GM12874 (cell line): Measurements from ENCODE around the gene MUC6.

Experiments
- TF ChIP-seq, protein P1 (sequence below): IDR thresholded peaks from 2 replicates; pipeline ENCODE4 v1.5.1; 2011; ENCODE audit warnings: low read depth, mild to moderate bottlenecking, control low read depth, low read length, moderate library complexity; ENCODE audit not compliant: insufficient read depth

Gene MUC6

DNA sequence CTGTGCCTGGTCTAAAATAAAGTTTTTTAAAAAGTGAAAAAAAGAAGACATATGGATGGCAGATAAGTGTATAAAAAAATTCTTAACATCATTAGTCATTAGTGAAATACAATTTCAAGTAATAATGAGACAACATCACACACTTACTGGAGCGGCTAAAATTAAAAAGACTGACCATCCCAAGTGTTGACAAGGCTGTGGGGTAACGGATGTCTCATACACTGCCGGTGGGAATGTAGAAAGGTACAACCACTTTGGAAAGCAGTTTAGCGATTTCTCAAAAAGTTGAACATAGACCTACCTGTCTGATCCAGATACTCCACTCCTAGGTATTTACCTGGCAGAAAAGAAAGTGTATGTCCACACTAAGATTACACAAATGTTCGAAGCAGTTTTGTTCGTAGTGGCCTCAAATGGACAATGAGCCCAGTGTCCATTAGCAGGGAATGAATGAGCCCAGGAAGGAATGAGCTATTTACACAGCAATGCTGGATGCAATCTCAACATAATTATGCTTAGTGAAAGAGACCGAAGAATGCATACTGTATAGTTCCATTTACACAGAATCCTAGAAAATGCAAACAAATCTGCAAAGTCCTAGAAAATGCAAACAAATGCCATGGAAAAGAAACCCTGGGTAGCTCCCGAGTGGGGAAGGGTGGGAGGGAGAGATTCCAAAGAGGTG lies 31.4 kb upstream of the MUC6 start:
- TF ChIP-seq, protein P1, sequence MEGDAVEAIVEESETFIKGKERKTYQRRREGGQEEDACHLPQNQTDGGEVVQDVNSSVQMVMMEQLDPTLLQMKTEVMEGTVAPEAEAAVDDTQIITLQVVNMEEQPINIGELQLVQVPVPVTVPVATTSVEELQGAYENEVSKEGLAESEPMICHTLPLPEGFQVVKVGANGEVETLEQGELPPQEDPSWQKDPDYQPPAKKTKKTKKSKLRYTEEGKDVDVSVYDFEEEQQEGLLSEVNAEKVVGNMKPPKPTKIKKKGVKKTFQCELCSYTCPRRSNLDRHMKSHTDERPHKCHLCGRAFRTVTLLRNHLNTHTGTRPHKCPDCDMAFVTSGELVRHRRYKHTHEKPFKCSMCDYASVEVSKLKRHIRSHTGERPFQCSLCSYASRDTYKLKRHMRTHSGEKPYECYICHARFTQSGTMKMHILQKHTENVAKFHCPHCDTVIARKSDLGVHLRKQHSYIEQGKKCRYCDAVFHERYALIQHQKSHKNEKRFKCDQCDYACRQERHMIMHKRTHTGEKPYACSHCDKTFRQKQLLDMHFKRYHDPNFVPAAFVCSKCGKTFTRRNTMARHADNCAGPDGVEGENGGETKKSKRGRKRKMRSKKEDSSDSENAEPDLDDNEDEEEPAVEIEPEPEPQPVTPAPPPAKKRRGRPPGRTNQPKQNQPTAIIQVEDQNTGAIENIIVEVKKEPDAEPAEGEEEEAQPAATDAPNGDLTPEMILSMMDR = no peak

GRCh38 chr11:1064167-1064566 lies 27.6 kb upstream of the MUC6 start:
- TF ChIP-seq, protein P1 = no peak

GRCh38 chr11:1062075-1062820 lies 25.7 kb upstream of the MUC6 start:
- TF ChIP-seq, protein P1 = no peak

DNA sequence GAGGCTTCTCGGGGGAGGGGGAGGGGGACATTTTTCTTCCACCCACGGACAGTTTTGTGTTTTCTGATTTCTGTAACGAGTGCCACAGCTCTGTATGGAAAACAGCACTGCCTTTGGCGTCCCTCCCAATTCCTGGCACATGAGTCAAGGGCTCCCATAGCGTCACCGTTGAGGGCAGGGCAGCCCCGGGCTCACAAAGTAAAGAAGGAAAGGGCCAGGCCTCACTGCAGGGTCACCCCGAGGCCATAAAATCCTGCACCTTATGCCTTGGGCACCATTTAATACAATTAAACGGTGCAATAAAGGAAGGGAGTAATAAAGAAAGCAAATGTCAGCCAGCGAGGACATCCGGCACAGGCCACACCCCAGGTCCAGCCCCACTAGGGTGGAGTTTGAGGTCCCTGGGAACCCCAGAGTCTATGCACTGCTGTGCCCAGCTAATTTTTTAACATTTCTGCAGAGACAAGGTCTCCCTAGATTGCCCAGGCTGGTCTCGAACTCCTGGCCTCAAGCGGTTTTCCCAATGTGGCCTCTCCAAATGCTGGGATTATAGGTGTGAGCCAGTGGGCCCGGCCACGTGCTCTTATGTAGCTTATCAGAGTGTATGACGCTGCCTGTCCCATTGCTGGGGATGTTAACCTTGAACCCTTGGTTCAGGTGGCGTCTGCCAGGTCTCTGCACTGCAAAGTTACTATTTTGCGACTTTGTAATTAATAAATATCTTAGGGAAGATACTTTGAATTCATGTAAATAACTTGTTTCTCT lies 24.5 kb upstream of the MUC6 start:
- TF ChIP-seq, protein P1 = no peak

GRCh38 chr11:1060410-1060809 lies 23.9 kb upstream of the MUC6 start:
- TF ChIP-seq, protein P1 = no peak

DNA sequence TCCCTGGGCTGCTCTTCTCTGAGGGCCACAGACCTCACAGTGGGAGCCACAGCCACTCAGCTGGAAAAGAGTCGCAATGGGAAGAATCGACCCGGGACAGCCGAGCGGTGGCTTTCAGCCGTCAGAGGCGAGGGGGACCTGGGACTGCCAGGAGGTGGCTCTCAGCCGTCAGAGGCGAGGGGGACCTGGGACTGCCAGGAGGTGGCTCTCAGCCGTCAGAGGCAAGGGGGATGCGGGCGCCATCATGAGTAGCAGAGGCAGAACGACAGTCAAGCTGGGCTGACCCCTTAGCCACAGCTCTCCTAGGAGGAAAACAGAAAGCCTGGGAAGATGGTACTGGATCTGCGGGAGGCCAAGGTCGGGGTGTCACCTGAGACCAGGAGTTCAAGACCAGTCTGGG lies 23.2 kb upstream of the MUC6 start:
- TF ChIP-seq, protein P1 = no peak

- TF ChIP-seq, protein P1 = no peak
Measured at GRCh38 chr11:1057806-1058205, 21.3 kb upstream of the MUC6 start.
